ENCODE measurements around the gene NECTIN3. TPM values are rescaled to one million over a fixed set of nuclear protein-coding genes. Genes with fewer than 3 reads are reported as not detected.

NECTIN3 gene
- total RNA-seq, 1 experiment from 2014 or later: 18.8 TPM

DNA sequence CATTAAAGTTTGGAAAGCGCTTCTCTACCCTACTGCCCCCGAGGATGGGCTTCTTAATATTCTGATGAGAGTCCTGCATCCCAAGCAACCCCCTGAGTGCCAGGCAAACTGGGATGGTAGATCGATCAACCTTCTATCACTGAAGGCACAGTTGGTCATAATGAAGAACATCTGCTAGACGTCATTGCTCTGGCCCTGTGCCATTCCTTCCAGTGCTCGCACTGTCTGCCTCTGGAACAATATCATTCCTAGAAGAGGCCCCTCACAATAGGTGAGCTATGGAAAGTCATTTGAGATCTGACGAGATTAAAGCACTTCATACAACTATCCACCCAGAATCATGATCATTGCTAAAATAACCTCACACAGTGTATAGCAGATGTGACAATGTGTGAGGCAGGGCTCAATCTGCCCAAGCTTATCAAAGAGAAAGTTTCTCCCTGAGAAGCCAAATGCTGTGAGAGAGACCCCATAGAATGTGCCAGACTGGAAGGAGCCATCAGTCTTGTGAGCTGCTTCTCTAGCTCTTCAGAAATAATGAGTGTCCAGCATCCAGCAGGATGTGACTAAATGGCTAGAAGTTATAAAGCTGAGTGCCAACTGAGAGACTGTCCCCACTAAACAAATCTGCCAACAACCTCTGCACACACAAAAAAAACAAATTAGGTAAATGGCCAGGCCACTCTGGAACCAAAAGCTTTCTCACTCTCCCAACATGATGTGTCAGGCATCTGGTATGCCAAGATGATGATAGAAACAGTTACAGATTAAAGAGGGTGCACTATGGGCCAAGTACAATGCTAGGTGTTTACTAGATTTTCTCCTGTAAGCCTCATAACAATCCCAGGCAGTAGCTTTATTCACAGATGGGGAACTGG lies 165.5 kb downstream of the NECTIN3 start:
- Histone ChIP-seq H3K4me1 (ENCODE audit: control insufficient read depth, insufficient read depth, low read length) (no peaks in the 10 kb centered on the region), H3K36me3 (ENCODE audit: control insufficient read depth, insufficient read depth, low read length) (no peaks in the 10 kb centered on the region), H3K27ac (ENCODE audit: low read length) (no peak overlapping the region), H3K27me3 (ENCODE audit: control insufficient read depth, insufficient read depth, low read length) (no peaks in the 10 kb centered on the region), H3K9me3 (ENCODE audit: control insufficient read depth, insufficient read depth, low read depth, low read length) (no peaks in the 10 kb centered on the region), H3K4me3 (ENCODE audit: low read depth in 2 of 2, low read length in 2 of 2) (no peak overlapping the region)
- ChIA-PET CTCF (no interaction called here), POLR2A (no interaction called here)
- intact Hi-C loops (cut with micrococcal nuclease; ENCODE audit: unreplicated experiment): no loop called here
- BruUV-seq (replicated peaks): no TSS peak
- ATAC-seq (no peak), DNase-seq (ENCODE audit: low read depth, low spot score) (no peak)
- TF ChIP-seq, protein P1, sequence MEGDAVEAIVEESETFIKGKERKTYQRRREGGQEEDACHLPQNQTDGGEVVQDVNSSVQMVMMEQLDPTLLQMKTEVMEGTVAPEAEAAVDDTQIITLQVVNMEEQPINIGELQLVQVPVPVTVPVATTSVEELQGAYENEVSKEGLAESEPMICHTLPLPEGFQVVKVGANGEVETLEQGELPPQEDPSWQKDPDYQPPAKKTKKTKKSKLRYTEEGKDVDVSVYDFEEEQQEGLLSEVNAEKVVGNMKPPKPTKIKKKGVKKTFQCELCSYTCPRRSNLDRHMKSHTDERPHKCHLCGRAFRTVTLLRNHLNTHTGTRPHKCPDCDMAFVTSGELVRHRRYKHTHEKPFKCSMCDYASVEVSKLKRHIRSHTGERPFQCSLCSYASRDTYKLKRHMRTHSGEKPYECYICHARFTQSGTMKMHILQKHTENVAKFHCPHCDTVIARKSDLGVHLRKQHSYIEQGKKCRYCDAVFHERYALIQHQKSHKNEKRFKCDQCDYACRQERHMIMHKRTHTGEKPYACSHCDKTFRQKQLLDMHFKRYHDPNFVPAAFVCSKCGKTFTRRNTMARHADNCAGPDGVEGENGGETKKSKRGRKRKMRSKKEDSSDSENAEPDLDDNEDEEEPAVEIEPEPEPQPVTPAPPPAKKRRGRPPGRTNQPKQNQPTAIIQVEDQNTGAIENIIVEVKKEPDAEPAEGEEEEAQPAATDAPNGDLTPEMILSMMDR (IDR thresholded peaks at IDR 0.05): no peak
- in situ Hi-C loops (cut with HindIII; ENCODE audit: low pct_unique_long_range_greater_than_20kb, low sequenced_read_pairs): no loop called here

- DNase-seq (ENCODE audit: low read depth, low spot score) (no peak), ATAC-seq (no peak)
- no peak for TF ChIP-seq SIN3A (IDR thresholded peaks at IDR 0.05; ENCODE audit: borderline replicate concordance, insufficient read depth, low read depth, low read length)
- no peak for TF ChIP-seq POLR2AphosphoS5 (IDR thresholded peaks at IDR 0.05; ENCODE audit: low read depth, low read length)
- TF ChIP-seq TCF7L2 (IDR thresholded peaks at IDR 0.05; ENCODE audit: low read depth, low read length): no peak
- TF ChIP-seq, protein P1 (IDR thresholded peaks at IDR 0.05): no peak
- TF ChIP-seq REST (IDR thresholded peaks at IDR 0.05; ENCODE audit: insufficient read depth in 1 of 2, low read depth in 2 of 2, low read length in 1 of 2): no peak
- Histone ChIP-seq H3K27ac (ENCODE audit: low read length) (no peak overlapping the region), H3K4me1 (ENCODE audit: control insufficient read depth, insufficient read depth, low read length) (no peaks in the 10 kb centered on the region), H3K36me3 (ENCODE audit: control insufficient read depth, insufficient read depth, low read length) (no peaks in the 10 kb centered on the region), H3K4me3 (ENCODE audit: low read depth in 2 of 2, low read length in 2 of 2) (no peak overlapping the region), H3K9me3 (ENCODE audit: control insufficient read depth, insufficient read depth, low read depth, low read length) (no peaks in the 10 kb centered on the region), H3K27me3 (ENCODE audit: control insufficient read depth, insufficient read depth, low read length) (no peaks in the 10 kb centered on the region)
- in situ Hi-C loops (cut with HindIII; ENCODE audit: low pct_unique_long_range_greater_than_20kb, low sequenced_read_pairs): no loop called here
- intact Hi-C loops (cut with micrococcal nuclease; ENCODE audit: unreplicated experiment): no loop called here
- CTCF ChIA-PET: no interaction called here
- POLR2A ChIA-PET: no interaction called here
- BruUV-seq (replicated peaks): no TSS peak
Measured at GRCh38 chr3:111237946-111238345, 166.3 kb downstream of the NECTIN3 start.

Measured in Panc1 (cell line).